GM12873 (cell line): ENCODE results near the gene P2RX7.

ENCODE experiments used
- TF ChIP-seq, protein P1 (sequence below): IDR thresholded peaks from 2 replicates; pipeline ENCODE4 v1.5.1; 2012; ENCODE audit warnings: low read depth, mild to moderate bottlenecking, moderate library complexity, low read length, control low read depth; ENCODE audit not compliant: insufficient read depth; ENCODE audit errors: missing control alignments

Gene P2RX7

DNA sequence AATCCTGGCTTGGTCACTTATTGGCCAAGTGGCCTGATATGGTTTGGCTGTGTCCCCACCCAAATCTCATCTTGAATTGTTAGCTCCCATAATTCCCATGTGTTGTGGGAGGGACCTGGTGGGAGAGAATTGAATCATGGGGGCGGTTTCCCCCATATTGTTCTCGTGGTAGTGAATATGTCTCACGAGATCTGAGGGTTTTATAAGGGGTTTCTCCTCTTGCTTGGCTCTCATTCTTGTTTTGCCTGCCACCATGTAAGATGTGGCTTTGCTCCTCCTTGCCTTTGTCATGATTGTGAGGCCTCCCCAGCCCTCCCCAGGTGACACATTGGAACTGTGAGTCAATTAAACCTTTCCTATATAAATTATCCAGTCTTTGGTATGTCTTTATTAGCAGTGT lies 58.5 kb downstream of the P2RX7 start:
- TF ChIP-seq, protein P1, sequence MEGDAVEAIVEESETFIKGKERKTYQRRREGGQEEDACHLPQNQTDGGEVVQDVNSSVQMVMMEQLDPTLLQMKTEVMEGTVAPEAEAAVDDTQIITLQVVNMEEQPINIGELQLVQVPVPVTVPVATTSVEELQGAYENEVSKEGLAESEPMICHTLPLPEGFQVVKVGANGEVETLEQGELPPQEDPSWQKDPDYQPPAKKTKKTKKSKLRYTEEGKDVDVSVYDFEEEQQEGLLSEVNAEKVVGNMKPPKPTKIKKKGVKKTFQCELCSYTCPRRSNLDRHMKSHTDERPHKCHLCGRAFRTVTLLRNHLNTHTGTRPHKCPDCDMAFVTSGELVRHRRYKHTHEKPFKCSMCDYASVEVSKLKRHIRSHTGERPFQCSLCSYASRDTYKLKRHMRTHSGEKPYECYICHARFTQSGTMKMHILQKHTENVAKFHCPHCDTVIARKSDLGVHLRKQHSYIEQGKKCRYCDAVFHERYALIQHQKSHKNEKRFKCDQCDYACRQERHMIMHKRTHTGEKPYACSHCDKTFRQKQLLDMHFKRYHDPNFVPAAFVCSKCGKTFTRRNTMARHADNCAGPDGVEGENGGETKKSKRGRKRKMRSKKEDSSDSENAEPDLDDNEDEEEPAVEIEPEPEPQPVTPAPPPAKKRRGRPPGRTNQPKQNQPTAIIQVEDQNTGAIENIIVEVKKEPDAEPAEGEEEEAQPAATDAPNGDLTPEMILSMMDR: no peak

DNA sequence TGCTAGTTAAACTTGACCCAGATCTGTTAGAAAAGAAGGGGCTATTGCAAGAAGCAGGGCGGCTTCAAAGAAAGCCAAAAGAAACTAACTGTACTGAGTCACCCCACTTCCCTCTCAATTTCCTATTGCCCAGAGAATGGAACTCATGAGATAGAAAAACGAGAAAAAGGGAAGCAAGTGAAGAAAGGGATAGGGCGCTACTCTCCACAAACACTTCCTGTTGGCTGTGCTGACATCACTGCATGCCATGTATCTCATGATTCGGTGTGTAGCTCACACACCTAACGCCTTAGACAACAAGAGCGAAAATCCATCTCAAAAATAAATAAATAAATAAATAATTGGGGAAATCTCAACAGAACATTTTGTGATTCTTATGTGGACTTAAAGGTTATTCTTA lies 64.2 kb downstream of the P2RX7 start:
- TF ChIP-seq, protein P1: no peak

DNA sequence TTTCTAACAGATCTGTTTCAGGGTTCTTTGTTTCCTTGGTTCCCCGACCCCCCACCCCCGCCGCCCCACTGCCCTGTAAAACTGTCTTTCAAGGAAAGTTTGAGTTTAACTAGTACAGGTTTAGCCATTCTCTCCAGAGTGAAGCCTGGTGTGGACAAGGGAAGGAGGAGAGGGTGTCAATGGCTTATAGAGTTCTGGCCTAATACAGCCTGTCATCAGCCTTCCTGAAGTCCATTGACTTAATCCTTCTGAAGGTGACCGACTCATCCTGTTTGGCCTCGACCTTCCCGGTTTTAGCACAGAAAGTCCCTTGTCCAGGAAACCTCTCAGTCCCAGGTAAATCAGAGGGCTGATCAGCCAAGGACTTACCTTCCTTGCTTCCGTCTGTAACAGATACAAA lies 66.3 kb downstream of the P2RX7 start:
- TF ChIP-seq, protein P1: no peak

DNA sequence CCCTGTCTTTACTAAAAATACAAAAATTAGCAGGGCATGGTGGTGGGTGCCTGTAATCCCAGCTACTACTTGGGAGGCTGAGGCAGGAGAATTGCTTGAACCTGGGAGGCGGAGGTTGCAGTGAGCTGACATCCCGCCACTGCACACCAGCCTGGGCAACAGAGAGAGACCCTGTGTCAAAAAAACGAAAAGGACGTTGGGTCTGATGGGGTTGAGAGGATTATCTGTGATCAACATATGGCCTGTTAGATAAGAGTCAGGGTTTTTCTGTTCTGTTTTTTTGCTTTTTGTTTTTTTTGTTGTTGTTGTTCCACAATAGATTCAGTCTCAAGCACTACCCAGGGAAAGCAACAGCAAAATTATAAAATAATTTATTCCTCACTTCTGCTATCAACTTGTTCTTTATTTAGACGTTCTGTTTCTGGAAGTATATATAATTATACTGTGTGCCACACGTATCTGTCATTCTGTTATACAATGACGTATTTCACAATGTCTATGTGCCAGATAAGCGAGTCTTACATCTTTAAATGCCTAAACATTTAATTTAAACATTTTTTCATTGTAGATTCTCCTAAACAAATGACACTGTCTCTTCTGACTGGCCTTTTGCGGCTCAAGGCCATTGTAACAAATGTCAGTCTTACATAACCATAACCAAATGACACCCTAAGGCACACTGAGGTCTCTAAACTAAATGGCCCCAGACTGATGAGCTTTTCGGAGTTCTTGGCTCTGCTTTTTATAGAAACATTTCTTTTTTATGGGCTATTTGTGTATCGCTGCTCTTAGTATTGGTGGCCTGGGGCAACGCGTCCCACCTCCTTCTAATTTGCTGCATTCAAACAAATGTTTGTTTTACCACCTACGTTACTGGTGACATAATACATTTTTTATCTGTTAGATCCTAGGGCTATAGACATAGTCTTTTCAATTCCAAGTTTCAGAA lies 70.0 kb downstream of the P2RX7 start:
- TF ChIP-seq, protein P1: no peak

DNA sequence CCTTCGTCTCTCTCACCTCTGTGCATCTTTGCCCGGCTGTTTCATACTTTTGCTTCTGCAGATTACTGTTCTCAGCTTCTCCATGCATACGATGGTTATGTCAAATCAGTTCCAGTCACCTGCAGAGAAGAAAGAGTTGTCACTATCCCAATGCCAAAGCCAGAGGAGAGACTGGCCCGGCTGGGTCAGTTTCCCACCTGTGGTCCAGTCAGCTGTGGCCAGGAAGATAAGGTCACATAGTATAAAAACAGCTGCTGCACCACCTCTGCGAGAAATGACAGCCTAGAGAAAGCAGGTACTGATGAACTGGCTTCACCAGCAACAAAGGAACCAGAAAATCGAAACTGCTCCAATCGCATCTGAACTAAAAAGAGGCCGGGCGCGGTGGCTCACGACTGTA lies 70.8 kb downstream of the P2RX7 start:
- TF ChIP-seq, protein P1: no peak

DNA sequence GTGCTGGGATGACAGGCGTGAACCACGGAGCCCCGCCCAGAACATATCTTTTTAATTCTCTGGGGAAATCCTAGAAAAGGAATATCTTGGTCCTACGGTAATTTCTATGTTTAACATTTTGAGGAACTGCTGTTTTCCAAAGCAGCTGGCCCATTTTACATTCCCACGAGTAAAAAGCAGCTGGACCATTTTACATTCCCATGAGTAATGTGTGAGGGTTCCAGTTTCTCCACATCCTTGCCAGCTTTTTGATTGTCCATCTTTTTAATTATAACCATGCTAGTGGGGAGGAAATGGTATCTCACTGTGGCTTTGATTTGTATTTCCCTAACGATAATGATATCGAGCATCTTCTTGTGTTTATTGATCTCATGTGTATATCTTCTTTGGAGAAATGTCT lies 72.8 kb downstream of the P2RX7 start:
- TF ChIP-seq, protein P1: no peak

DNA sequence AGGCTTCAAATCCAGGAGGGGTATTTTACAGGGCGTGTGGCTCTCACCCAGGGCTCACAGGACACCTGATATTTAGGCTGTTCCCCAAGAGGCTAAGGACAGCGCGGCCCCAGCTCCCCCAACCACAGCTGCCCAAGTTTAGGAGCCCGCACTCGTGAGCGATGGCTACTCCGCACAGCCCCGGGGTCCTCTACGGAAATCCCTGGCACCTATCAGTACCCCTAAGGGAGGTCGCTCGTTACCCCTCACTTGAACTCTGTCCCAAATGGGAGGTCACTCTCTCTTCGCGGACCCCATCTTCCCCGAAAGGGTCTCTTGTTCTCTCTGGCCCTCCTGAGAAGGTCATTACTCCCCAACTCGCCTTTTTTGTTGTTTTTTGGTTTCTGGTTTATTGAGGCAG lies 76.5 kb downstream of the P2RX7 start:
- TF ChIP-seq, protein P1: no peak
